Measurements from ENCODE around the gene BAIAP2. TPM values are rescaled to one million over a fixed set of nuclear protein-coding genes. Genes with fewer than 3 reads are reported as not detected.

BAIAP2 gene
- total and polyA plus RNA-seq, 3 experiments from 2014 or later = 5.3 to 8.8 (median 6.6) TPM

DNA sequence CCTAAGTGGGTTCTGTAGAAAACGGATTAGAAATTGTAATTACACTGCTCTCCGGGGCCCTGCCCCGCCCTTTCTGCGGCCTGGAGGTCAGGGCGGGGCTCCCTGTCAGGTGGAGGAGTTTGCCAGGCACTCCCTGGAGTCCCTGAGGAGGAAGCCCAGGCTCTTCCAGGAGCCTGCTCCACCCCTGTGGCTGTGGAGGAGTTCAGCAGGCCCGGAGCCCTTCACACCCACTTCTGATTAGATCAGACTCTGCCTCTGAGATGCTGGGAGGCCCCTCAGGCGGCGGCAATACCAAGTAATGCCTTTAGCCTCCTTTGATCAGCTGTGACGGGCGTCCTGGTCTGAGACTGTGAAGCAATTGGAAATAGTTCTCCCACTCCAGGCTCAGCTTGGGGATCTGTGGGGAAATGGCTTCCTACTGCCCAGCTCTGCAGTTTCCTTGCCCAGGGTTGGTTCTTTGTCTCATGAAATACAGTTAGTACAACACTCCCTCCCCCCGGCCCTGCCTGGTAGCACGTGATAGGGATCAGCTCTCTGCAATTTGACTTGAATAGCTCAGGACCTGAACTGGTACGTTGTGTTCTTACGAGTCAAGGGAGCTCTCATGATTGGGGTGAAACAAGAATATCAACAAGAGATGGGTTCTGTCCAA, 22.3 kb downstream of the BAIAP2 start:
- Histone ChIP-seq H3K27me3 (ENCODE audit: insufficient read depth, low read length, poor library complexity, severe bottlenecking) (no peaks in the 10 kb centered on the region), H3K4me1 (ENCODE audit: insufficient read depth, low read length) (no peaks in the 10 kb centered on the region), H3K9me3 (ENCODE audit: low read length) (no peaks in the 10 kb centered on the region), H3K4me3 (ENCODE audit: low read length) (no peak overlapping the region), H3K27ac (ENCODE audit: low read depth, low read length) (no peak overlapping the region), H3K36me3 (ENCODE audit: insufficient read depth, low read length) (no peaks in the 10 kb centered on the region)
- no peak overlapping the region for H3K27ac Mint-ChIP-seq
- no peak for DNase-seq
- POLR2A ChIA-PET = no interaction called here
- H3K36me3 Mint-ChIP-seq = peaks cover 0 to 4% (median 0%) of the 10 kb centered on the region in 3 donors
- H3K9me3 Mint-ChIP-seq = no peaks in the 10 kb centered on the region
- no peaks in the 10 kb centered on the region for H3K4me1 Mint-ChIP-seq
- H3K4me3 Mint-ChIP-seq = no peak overlapping the region
- CTCF ChIA-PET = no interaction called here
- peaks cover 0 to 2% of the 10 kb centered on the region in 2 donors for H3K27me3 Mint-ChIP-seq

DNA sequence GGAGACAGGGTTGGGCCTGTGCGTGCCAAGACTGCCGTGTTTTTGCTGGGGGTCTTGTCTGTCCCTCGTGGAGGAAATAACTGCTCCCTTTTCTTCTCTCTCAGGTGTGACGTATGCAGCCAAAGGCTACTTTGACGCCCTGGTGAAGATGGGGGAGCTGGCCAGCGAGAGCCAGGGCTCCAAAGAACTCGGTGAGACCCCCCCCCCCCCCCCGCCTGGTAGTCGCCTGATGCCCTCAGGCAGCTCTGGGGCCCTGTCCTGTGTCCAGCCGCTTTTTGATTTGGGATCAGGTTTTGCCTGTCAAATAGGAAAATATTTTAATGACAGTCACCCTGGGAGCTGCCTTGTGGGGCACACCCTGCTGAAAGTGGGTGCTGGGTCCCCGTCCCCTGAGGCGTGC, 22.8 kb downstream of the BAIAP2 start:
- Histone ChIP-seq H3K4me1 (ENCODE audit: insufficient read depth, low read length) (no peaks in the 10 kb centered on the region), H3K27ac (ENCODE audit: low read depth, low read length) (no peak overlapping the region), H3K9me3 (ENCODE audit: low read length) (no peaks in the 10 kb centered on the region), H3K27me3 (ENCODE audit: insufficient read depth, low read length, poor library complexity, severe bottlenecking) (no peaks in the 10 kb centered on the region), H3K36me3 (ENCODE audit: insufficient read depth, low read length) (no peaks in the 10 kb centered on the region), H3K4me3 (ENCODE audit: low read length) (no peak overlapping the region)
- DNase-seq = no peak
- Mint-ChIP-seq H3K27me3 (peaks cover 0 to 2% of the 10 kb centered on the region in 2 donors), H3K9me3 (no peaks in the 10 kb centered on the region), H3K4me3 (no peak overlapping the region), H3K27ac (peak overlapping the region in 1 of 8 donors; percentile 36), H3K4me1 (peaks cover 0 to 2% (median under 1%) of the 10 kb centered on the region in 3 donors), H3K36me3 (peaks cover 0 to 4% (median 0%) of the 10 kb centered on the region in 3 donors)
- ChIA-PET CTCF (no interaction called here), POLR2A (no interaction called here)

DNA sequence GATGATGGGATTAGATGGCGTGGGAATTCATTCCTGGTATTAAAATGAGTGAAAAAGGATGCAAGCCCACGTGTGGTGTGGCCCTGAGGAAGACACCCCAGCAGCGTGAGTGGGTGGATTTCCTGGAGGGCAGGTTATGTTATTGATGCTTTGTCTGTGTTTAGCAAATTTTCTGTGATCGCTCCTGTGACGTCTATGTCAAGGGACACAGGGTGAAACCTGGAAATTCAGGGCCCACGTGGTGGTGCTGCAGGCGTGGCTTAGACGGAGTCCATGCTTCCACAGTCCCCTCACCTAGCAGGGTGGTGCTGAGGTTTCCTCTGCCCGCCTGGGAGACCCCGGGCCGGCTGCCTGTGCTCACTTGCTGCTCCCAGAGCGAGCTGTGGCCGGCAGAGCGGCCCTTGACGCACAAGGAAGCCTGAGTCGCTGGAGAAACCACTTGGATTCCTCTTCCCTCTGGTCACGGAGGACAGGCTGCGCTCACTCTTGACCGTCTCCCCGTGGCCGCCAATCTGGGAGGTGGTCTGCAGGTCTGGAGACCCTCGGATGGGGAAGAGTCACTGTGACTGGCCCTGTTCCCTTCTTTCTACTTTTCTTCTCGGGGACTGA, 23.4 kb downstream of the BAIAP2 start:
- no peaks in the 10 kb centered on the region for H3K4me1 ChIP-seq (ENCODE audit: insufficient read depth, low read length)
- POLR2A ChIA-PET = no interaction called here
- H3K9me3 ChIP-seq (ENCODE audit: low read length) = no peaks in the 10 kb centered on the region
- H3K36me3 Mint-ChIP-seq = peaks cover 0 to 4% (median 0%) of the 10 kb centered on the region in 3 donors
- H3K27me3 Mint-ChIP-seq = peaks cover 0 to 2% of the 10 kb centered on the region in 2 donors
- H3K27me3 ChIP-seq (ENCODE audit: insufficient read depth, low read length, poor library complexity, severe bottlenecking) = no peaks in the 10 kb centered on the region
- peak in 1 of 5 donors; percentile 31 for DNase-seq
- no peak overlapping the region for H3K4me3 ChIP-seq (ENCODE audit: low read length)
- no peak overlapping the region for H3K4me3 Mint-ChIP-seq
- H3K36me3 ChIP-seq (ENCODE audit: insufficient read depth, low read length) = no peaks in the 10 kb centered on the region
- H3K4me1 Mint-ChIP-seq = peaks cover 0 to 3% (median 2%) of the 10 kb centered on the region in 3 donors
- CTCF ChIA-PET = no interaction called here
- peak overlapping the region in 2 of 8 donors; percentile 36 to 54 for H3K27ac Mint-ChIP-seq
- no peak overlapping the region for H3K27ac ChIP-seq (ENCODE audit: low read depth, low read length)
- H3K9me3 Mint-ChIP-seq = no peaks in the 10 kb centered on the region

DNA sequence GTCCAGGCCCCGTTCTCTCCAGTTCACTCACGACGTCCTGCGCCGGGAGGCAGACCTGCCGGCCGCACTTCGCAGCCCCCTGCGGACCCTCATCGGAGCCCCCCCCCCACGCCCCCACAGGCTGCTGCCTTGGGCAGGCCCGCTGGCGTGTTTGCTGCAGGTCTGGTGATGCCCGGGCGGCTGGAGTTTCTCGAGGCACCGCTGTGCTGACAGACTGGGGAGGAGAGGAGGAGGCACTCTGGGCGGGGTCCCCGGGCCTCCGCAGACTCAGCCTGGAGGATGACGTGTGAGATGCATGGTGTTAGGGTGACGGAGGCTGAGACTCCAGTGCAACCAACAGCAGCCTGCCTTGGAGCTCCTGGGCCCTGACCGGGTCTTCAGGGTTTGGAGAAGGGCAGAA, 24.1 kb downstream of the BAIAP2 start:
- Histone ChIP-seq H3K27me3 (ENCODE audit: insufficient read depth, low read length, poor library complexity, severe bottlenecking) (no peaks in the 10 kb centered on the region), H3K9me3 (ENCODE audit: low read length) (no peaks in the 10 kb centered on the region), H3K4me3 (ENCODE audit: low read length) (no peak overlapping the region), H3K36me3 (ENCODE audit: insufficient read depth, low read length) (no peaks in the 10 kb centered on the region), H3K4me1 (ENCODE audit: insufficient read depth, low read length) (no peaks in the 10 kb centered on the region), H3K27ac (ENCODE audit: low read depth, low read length) (no peak overlapping the region)
- CTCF ChIA-PET = no interaction called here
- H3K27me3 Mint-ChIP-seq = peaks cover 0 to 2% of the 10 kb centered on the region in 2 donors
- POLR2A ChIA-PET = no interaction called here
- peaks cover 0 to 3% (median 2%) of the 10 kb centered on the region in 3 donors for H3K4me1 Mint-ChIP-seq
- H3K27ac Mint-ChIP-seq = no peak overlapping the region
- no peak for DNase-seq
- H3K4me3 Mint-ChIP-seq = no peak overlapping the region
- H3K36me3 Mint-ChIP-seq = peaks cover 0 to 4% (median 0%) of the 10 kb centered on the region in 3 donors
- no peaks in the 10 kb centered on the region for H3K9me3 Mint-ChIP-seq

DNA sequence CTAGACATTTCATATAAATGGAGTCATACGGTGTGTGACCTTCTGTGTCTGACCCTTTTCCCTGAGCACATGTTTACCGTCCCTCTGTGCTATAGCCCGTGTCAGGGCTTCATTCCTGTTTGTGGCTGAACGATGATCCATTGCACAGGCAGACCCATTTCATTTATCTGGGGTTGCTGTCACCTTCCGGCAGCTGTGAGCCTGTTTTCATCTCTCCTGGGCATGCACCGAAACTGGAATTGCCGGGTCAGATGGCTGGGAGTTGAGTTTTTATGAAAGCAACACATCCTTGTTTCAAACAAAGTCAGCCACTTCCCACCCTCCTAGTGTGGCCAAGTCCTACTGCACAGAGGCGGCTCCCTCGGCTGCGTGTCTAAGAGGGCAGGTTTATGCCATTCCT, 25.5 kb downstream of the BAIAP2 start:
- Histone ChIP-seq H3K4me1 (ENCODE audit: insufficient read depth, low read length) (no peaks in the 10 kb centered on the region), H3K27me3 (ENCODE audit: insufficient read depth, low read length, poor library complexity, severe bottlenecking) (no peaks in the 10 kb centered on the region), H3K9me3 (ENCODE audit: low read length) (no peaks in the 10 kb centered on the region), H3K27ac (ENCODE audit: low read depth, low read length) (no peak overlapping the region), H3K36me3 (ENCODE audit: insufficient read depth, low read length) (no peaks in the 10 kb centered on the region), H3K4me3 (ENCODE audit: low read length) (no peak overlapping the region)
- H3K36me3 Mint-ChIP-seq = peaks cover 0 to 4% (median 0%) of the 10 kb centered on the region in 3 donors
- no peak for DNase-seq
- H3K9me3 Mint-ChIP-seq = no peaks in the 10 kb centered on the region
- POLR2A ChIA-PET = no interaction called here
- H3K27ac Mint-ChIP-seq = peak overlapping the region in 1 of 8 donors; percentile 42
- H3K27me3 Mint-ChIP-seq = no peaks in the 10 kb centered on the region
- H3K4me3 Mint-ChIP-seq = no peak overlapping the region
- CTCF ChIA-PET = no interaction called here
- H3K4me1 Mint-ChIP-seq = peaks cover 0 to 3% (median 2%) of the 10 kb centered on the region in 3 donors

DNA sequence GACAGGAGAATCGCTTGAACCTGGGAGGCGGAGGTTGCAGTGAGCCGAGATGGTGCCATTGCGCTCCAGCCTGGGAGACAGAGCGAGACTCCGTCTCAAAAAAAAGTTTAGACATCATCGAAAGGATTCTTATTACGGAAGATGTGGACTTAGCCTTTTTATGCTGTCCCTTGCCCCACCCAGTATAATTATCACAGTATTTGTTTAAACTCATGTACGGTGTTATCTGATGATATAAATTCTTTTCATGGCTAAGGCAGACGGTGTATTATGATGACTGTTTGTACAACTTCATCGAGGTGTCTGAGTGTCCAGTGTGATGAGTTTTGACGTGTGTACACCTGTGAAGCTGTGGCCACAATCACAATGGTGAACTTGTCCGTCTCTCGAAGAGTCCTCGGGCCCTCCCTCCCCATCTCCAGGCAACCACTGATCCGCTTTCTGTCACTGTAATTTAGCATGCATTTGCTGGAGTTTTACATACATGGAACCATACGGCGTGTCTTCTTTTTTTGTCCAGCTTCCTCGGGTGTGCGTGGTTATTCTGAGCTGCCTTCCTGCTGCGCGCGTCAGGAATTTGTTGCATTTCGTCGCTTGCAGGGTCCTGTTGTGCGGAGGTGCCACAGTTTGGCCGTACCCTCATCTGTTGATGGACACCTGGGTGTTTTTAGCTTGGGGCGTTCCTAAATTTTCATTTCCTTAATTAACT, 26.2 kb downstream of the BAIAP2 start:
- POLR2A ChIA-PET = no interaction called here
- Mint-ChIP-seq H3K36me3 (peaks cover 0 to 4% (median 0%) of the 10 kb centered on the region in 3 donors), H3K27ac (peak overlapping the region in 1 of 8 donors; percentile 32)

DNA sequence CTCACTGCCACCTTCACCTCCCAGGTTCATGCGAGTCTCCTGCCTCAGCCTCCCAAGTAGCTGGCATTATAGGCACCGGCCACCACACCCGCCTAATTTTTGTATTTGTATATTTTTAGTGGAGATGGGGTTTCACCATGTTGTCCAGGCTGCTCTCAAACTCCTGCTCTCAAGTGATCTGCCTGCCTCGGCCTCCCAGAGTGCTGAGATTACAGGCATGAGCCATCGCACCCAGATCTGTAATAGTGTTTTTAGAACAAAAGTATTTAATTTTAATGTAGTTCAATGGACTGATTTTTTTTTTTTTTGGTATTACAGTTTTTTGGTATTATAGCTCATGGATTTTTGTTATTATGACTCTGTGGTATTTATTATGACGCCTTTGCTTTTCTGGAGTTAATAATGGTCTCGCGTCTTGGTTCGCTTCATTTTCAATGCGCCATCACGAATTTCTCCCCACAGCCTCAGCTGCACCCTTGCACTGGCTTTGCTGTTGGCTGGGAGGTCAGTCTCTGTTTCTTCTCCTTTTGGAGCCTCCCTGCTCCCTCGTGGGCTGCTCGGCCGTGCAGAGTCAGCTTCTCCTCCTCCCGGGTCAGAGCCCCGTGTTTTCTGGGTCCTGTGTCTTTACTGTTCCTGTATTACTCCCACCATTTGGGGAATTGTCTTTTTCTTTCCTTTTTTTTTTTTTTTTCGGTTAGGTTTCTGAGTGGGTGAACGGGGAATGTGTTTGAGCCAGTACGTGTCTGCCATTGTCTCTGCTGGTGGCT, 27.2 kb downstream of the BAIAP2 start:
- Mint-ChIP-seq H3K4me3 (peak overlapping the region in 1 of 7 donors; percentile 43), H3K4me1 (peaks cover 0 to 3% (median 2%) of the 10 kb centered on the region in 3 donors), H3K27ac (peak overlapping the region in 1 of 8 donors; percentile 56), H3K27me3 (no peaks in the 10 kb centered on the region), H3K9me3 (no peaks in the 10 kb centered on the region), H3K36me3 (peaks cover 0 to 4% (median 0%) of the 10 kb centered on the region in 3 donors)
- Histone ChIP-seq H3K4me3 (ENCODE audit: low read length) (no peak overlapping the region), H3K4me1 (ENCODE audit: insufficient read depth, low read length) (no peaks in the 10 kb centered on the region), H3K27me3 (ENCODE audit: insufficient read depth, low read length, poor library complexity, severe bottlenecking) (no peaks in the 10 kb centered on the region), H3K9me3 (ENCODE audit: low read length) (no peaks in the 10 kb centered on the region), H3K27ac (ENCODE audit: low read depth, low read length) (no peak overlapping the region), H3K36me3 (ENCODE audit: insufficient read depth, low read length) (no peaks in the 10 kb centered on the region)
- POLR2A ChIA-PET = interaction anchor here (0.6 kb wide), 1 partner anchor 136 kb away, joined by 4 read pairs; no protein-coding TSS in a partner anchor
- CTCF ChIA-PET = no interaction called here
- DNase-seq = no peak

More for the DNA sequence above, 26.2 kb downstream of the BAIAP2 start:
- no peak for DNase-seq
- H3K27me3 Mint-ChIP-seq = no peaks in the 10 kb centered on the region
- Histone ChIP-seq H3K36me3 (ENCODE audit: insufficient read depth, low read length) (no peaks in the 10 kb centered on the region), H3K27me3 (ENCODE audit: insufficient read depth, low read length, poor library complexity, severe bottlenecking) (no peaks in the 10 kb centered on the region), H3K27ac (ENCODE audit: low read depth, low read length) (no peak overlapping the region), H3K4me1 (ENCODE audit: insufficient read depth, low read length) (no peaks in the 10 kb centered on the region), H3K9me3 (ENCODE audit: low read length) (no peaks in the 10 kb centered on the region), H3K4me3 (ENCODE audit: low read length) (no peak overlapping the region)
- CTCF ChIA-PET = no interaction called here
- peaks cover 0 to 3% (median 2%) of the 10 kb centered on the region in 3 donors for H3K4me1 Mint-ChIP-seq
- no peak overlapping the region for H3K4me3 Mint-ChIP-seq
- no peaks in the 10 kb centered on the region for H3K9me3 Mint-ChIP-seq
